Inflammatory macrophage treated with lipopolysaccharide for 1 hour (primary cell): ENCODE measurements around the gene RAB1B.

Source experiments
- DNase-seq, 2 donors: peaks; one replicate each; pipeline ENCODE4 v3.0.0-alpha.2; 2020 to 2022

RAB1B gene

GRCh38 chr11:66325263-66325671 lies 56.8 kb downstream of the RAB1B start:
- DNase-seq = no peak

GRCh38 chr11:66326261-66327111 lies 58.0 kb downstream of the RAB1B start:
- DNase-seq = no peak
